Caki2 (cell line): ENCODE data around the gene GOT1. TPM values are rescaled to one million over a fixed set of nuclear protein-coding genes. Genes with fewer than 3 reads are reported as not detected.

Experiments used
- DNase-seq: peaks from one replicate; pipeline ENCODE4 v3.0.0-alpha.2; 2015; ENCODE audit warnings: low read depth
- in situ Hi-C: cut with HindIII; loops from 2 replicates; pipeline ENCODE4 v1.10.0; 2016; ENCODE audit warnings: low sequenced_read_pairs, low pct_unique_long_range_greater_than_20kb, mixed read lengths
- total RNA-seq: library from RNA; depleted of rRNA; stranded (reverse); fragments of >200 nt; shearing (Covaris generic); gene quantifications from 2 replicates; pipeline ENCODE4 v1.2.3, GENCODE V29; 2014; ENCODE audit warnings: low replicate concordance; rRNA removed

GOT1 gene
- total RNA-seq, 1 experiment from 2014 or later: 25.4 TPM

- in situ Hi-C loops: no loop called here
- DNase-seq: no peak
These were observed 55.5 kb downstream of the GOT1 start for GRCh38 chr10:99374972-99375371.

GRCh38 chr10:99374526-99374925, 55.9 kb downstream of the GOT1 start:
- DNase-seq: peak; percentile 44
- in situ Hi-C loops: no loop called here

- peak; percentile 60 for DNase-seq
- in situ Hi-C loops: no loop called here
These were observed 57.7 kb downstream of the GOT1 start for GRCh38 chr10:99372546-99373271.

GRCh38 chr10:99370993-99371392, 59.4 kb downstream of the GOT1 start:
- in situ Hi-C loops: no loop called here
- DNase-seq: no peak

- in situ Hi-C loops: no loop called here
- no peak for DNase-seq
These were observed 60.9 kb downstream of the GOT1 start for GRCh38 chr10:99369551-99369950.

GRCh38 chr10:99369126-99369525, 61.3 kb downstream of the GOT1 start:
- DNase-seq: no peak
- in situ Hi-C loops: no loop called here

GRCh38 chr10:99368646-99369045, 61.8 kb downstream of the GOT1 start:
- in situ Hi-C loops: no loop called here
- peak; percentile 36 for DNase-seq

- DNase-seq: no peak
- in situ Hi-C loops: no loop called here
These were observed 63.8 kb downstream of the GOT1 start for GRCh38 chr10:99366666-99367065.

GRCh38 chr10:99365736-99366135, 64.7 kb downstream of the GOT1 start:
- in situ Hi-C loops: no loop called here
- no peak for DNase-seq

- in situ Hi-C loops: no loop called here
- DNase-seq: no peak
These were observed 65.1 kb downstream of the GOT1 start for GRCh38 chr10:99365311-99365710.

- in situ Hi-C loops: no loop called here
- DNase-seq: no peak
These were observed 66.3 kb downstream of the GOT1 start for GRCh38 chr10:99364125-99364524.

GRCh38 chr10:99360934-99361333, 69.5 kb downstream of the GOT1 start:
- in situ Hi-C loops: no loop called here
- DNase-seq: no peak

GRCh38 chr10:99358101-99358500, 72.3 kb downstream of the GOT1 start:
- in situ Hi-C loops: no loop called here
- DNase-seq: peak; percentile 57

- in situ Hi-C loops: no loop called here
- DNase-seq: peak; percentile 28
These were observed 72.7 kb downstream of the GOT1 start for GRCh38 chr10:99357691-99358090.

- no peak for DNase-seq
- in situ Hi-C loops: no loop called here
These were observed 77.2 kb downstream of the GOT1 start for GRCh38 chr10:99353182-99353581.

GRCh38 chr10:99347672-99348071, 82.8 kb downstream of the GOT1 start:
- in situ Hi-C loops: no loop called here
- no peak for DNase-seq

Other genes with a start within 250 kb of the GOT1 start
- gene HPSE2, start 194.8 kb downstream of the GOT1 start, total RNA-seq: not detected in 2 replicates
- gene CNNM1, start 101.3 kb downstream of the GOT1 start, total RNA-seq: 3.6 and 5.2 TPM in 2 replicates
- 0.46 and 2.5 TPM in 2 replicates for gene NKX2-3, start 102.3 kb upstream of the GOT1 start, total RNA-seq
- 21.4 and 26.6 TPM in 2 replicates for gene SLC25A28, start 189.8 kb upstream of the GOT1 start, total RNA-seq
- gene ENTPD7, start 228.9 kb upstream of the GOT1 start, total RNA-seq: 41.6 and 44.5 TPM in 2 replicates